GM21447 (cell line): ENCODE data around the gene CHMP1B.

Source experiments
- ATAC-seq: cut with Tn5 transposase; IDR thresholded peaks from one replicate; pipeline ENCODE4 v1.9.1; 2021; ENCODE audit not compliant: unreplicated experiment

The CHMP1B gene

GRCh38 chr18:11851146-11851805, at the start of gene CHMP1B:
CHMP1B (plus strand) TSS chr18:11851413; CDS start chr18:11851512, 99 bp downstream.
- peak; percentile 93 for ATAC-seq

GRCh38 chr18:11801573-11801972, 49.6 kb upstream of the CHMP1B start:
- ATAC-seq = no peak

- ATAC-seq = no peak
These were observed 49.1 kb upstream of the CHMP1B start for GRCh38 chr18:11802158-11802557.

- ATAC-seq = no peak
These were observed 48.6 kb upstream of the CHMP1B start for GRCh38 chr18:11802586-11802985.

GRCh38 chr18:11807233-11807632, 44.0 kb upstream of the CHMP1B start:
- no peak for ATAC-seq

- ATAC-seq = no peak
These were observed 43.0 kb upstream of the CHMP1B start for GRCh38 chr18:11808001-11808855.

- ATAC-seq = no peak
These were observed 41.3 kb upstream of the CHMP1B start for GRCh38 chr18:11809895-11810294.

- ATAC-seq = no peak
These were observed 40.8 kb upstream of the CHMP1B start for GRCh38 chr18:11810379-11810778.

GRCh38 chr18:11811009-11811408, 40.2 kb upstream of the CHMP1B start:
- ATAC-seq = no peak

- ATAC-seq = no peak
These were observed 34.0 kb upstream of the CHMP1B start for GRCh38 chr18:11817229-11817628.

- no peak for ATAC-seq
These were observed 32.6 kb upstream of the CHMP1B start for GRCh38 chr18:11818486-11819203.

- ATAC-seq = no peak
These were observed 31.3 kb upstream of the CHMP1B start for GRCh38 chr18:11819938-11820337.

- no peak for ATAC-seq
These were observed 30.5 kb upstream of the CHMP1B start for GRCh38 chr18:11820697-11821096.

GRCh38 chr18:11821208-11821607, 30.0 kb upstream of the CHMP1B start:
- ATAC-seq = no peak

GRCh38 chr18:11821643-11822237, 29.5 kb upstream of the CHMP1B start:
- ATAC-seq = no peak

- ATAC-seq = no peak
These were observed 27.7 kb upstream of the CHMP1B start for GRCh38 chr18:11823545-11823944.

- ATAC-seq = no peak
These were observed 24.4 kb upstream of the CHMP1B start for GRCh38 chr18:11826836-11827235.

GRCh38 chr18:11828786-11829432, 22.3 kb upstream of the CHMP1B start:
- no peak for ATAC-seq

GRCh38 chr18:11830585-11830984, 20.6 kb upstream of the CHMP1B start:
- ATAC-seq = no peak

- no peak for ATAC-seq
These were observed 19.3 kb upstream of the CHMP1B start for GRCh38 chr18:11831921-11832320.

- ATAC-seq = no peak
These were observed 16.4 kb upstream of the CHMP1B start for GRCh38 chr18:11834772-11835171.
